Panc1 (cell line): Measurements from ENCODE around the gene DUS1L. TPM values are rescaled to one million over a fixed set of nuclear protein-coding genes. Genes with fewer than 3 reads are reported as not detected.

Source experiments
- ATAC-seq: fragments of 200-7000 bp; cut with Tn5 transposase; 2 replicates; pipeline ENCODE4 v1.9.1; 2020; ENCODE audit warnings: mild to moderate bottlenecking, moderate library complexity
- BruUV-seq: library from RNA; stranded (reverse); fragments of 400-500 nt; replicated peaks from 2 replicates; lab custom pipeline; 2021; lab: Mats Ljungman, UMichigan
- CTCF ChIA-PET: fragments of 300-600 bp; sonication (Branson Sonifier 250); formaldehyde crosslinking; loops from one replicate; lab custom pipeline; 2022; ENCODE audit warnings: antibody characterized with exemption; lab: Charles Lee
- POLR2A ChIA-PET: fragments of 300-600 bp; sonication (Branson Sonifier 250); formaldehyde crosslinking; loops from one replicate; lab custom pipeline; 2022; ENCODE audit warnings: antibody characterized with exemption; lab: Charles Lee
- DNase-seq: peaks from one replicate; pipeline ENCODE4 v3.0.0-alpha.2; 2010; ENCODE audit warnings: low read depth, low spot score
- H3K27ac ChIP-seq: 2 replicates; pipeline ENCODE4 v1.5.1; 2011; ENCODE audit warnings: mild to moderate bottlenecking, low read length, inconsistent platforms
- H3K27me3 ChIP-seq: fragments of 200-500 bp; sonication (Bioruptor generic); 2 replicates; pipeline ENCODE4 v1.6.0; 2014; ENCODE audit warnings: low read length, inconsistent platforms; ENCODE audit not compliant: control insufficient read depth, insufficient read depth
- H3K36me3 ChIP-seq: fragments of 200-500 bp; sonication (Bioruptor generic); 2 replicates; pipeline ENCODE4 v1.5.1; 2014; ENCODE audit warnings: inconsistent platforms, mild to moderate bottlenecking, low read length, moderate library complexity; ENCODE audit not compliant: control insufficient read depth, insufficient read depth
- H3K4me1 ChIP-seq: 2 replicates; pipeline ENCODE4 v1.5.1; 2011; ENCODE audit warnings: inconsistent platforms, mild to moderate bottlenecking, low read length, moderate library complexity; ENCODE audit not compliant: control insufficient read depth, insufficient read depth
- H3K4me3 ChIP-seq, 2 experiments: 2 replicates each; pipeline ENCODE4 v1.5.1; 2011 to 2012; ENCODE audit warnings: low read depth in 2 of 2, low read length in 2 of 2, mild to moderate bottlenecking in 2 of 2, inconsistent platforms in 1 of 2, moderate library complexity in 1 of 2
- H3K9me3 ChIP-seq: fragments of 200-500 bp; sonication (Bioruptor generic); 2 replicates; pipeline ENCODE4 v1.5.1; 2014; ENCODE audit warnings: low read depth, mild to moderate bottlenecking, inconsistent platforms, low read length, moderate library complexity; ENCODE audit not compliant: control insufficient read depth, insufficient read depth
- POLR2AphosphoS5 ChIP-seq: IDR thresholded peaks from 2 replicates; pipeline ENCODE4 v1.6.1; 2012; ENCODE audit warnings: mild to moderate bottlenecking, low read depth, low read length, moderate library complexity
- SIN3A ChIP-seq: IDR thresholded peaks from 2 replicates; pipeline ENCODE4 v1.6.1; 2012; ENCODE audit warnings: low read depth, mild to moderate bottlenecking, low read length, moderate library complexity, borderline replicate concordance; ENCODE audit not compliant: insufficient read depth
- TCF7L2 ChIP-seq: IDR thresholded peaks from 2 replicates; pipeline ENCODE4 v1.6.1; 2011; ENCODE audit warnings: mild to moderate bottlenecking, low read depth, low read length, inconsistent platforms
- in situ Hi-C: cut with HindIII; loops from 2 replicates; pipeline ENCODE4 v1.10.0; 2016; ENCODE audit warnings: low sequenced_read_pairs, low pct_unique_long_range_greater_than_20kb
- intact Hi-C: fragments of 100-400 bp; cut with micrococcal nuclease; formaldehyde crosslinking; loops from one replicate; pipeline ENCODE4 v1.10.0; 2022; ENCODE audit not compliant: unreplicated experiment
- total RNA-seq: library from RNA; stranded (reverse); gene quantifications from one replicate; pipeline ENCODE4 v1.2.1, GENCODE V29; 2021; ENCODE audit not compliant: unreplicated experiment
- TF ChIP-seq, protein P1 (sequence below), 2 experiments: IDR thresholded peaks; 2 replicates each; pipeline ENCODE4 v1.6.1; 2011 to 2012; ENCODE audit warnings: low read depth in 2 of 2, control low read depth in 1 of 2, low read length in 1 of 2, mild to moderate bottlenecking in 1 of 2, moderate library complexity in 1 of 2; ENCODE audit not compliant: insufficient read depth in 1 of 2
- TF ChIP-seq, protein P2 (sequence below): fragments of 450-650 bp; IDR thresholded peaks from 2 replicates; pipeline ENCODE4 v1.5.1; 2017; ENCODE audit warnings: mild to moderate bottlenecking

DUS1L gene
- total RNA-seq, 1 experiment from 2014 or later = 115 TPM

DNA sequence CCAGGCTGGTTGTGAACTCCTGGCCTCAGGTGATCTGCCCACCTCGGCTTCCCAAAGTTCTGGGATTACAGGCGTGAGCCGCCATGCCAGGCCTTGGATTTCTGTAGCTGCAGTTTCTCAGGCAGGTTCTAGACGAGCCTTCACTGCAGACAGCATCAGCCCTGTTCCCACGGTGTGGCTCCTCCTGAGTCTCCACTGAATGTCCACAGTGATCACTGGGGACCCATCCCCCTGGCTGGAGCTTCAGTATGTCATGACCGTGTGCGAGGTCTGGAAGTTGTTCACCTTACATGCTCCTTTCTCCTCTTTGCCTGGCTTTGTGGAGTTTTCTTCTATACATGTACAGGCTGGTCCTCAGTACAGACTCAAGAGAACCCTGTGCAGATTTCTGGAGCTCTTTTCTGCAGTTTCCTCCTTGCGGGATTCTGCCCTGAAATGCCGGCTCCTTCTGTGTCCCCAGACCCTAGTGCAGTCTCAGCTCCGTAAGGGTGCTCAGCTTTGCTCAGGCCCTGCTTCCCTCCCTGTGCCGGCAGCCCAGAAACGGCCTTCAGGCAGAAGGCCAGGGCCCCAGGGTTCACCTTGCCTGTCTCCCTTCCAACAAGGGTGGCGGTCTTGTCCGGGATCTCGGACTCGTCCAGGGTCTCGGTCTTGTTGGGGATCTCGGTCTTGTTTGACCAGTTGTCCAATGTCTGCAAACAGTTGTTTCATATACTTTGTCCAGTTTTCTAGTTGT lies 46.7 kb upstream of the DUS1L start:
- TSS peak; percentile 52 for BruUV-seq
- Histone ChIP-seq H3K27me3 (no peaks in the 10 kb centered on the region), H3K27ac (no peak overlapping the region), H3K4me3 (no peak overlapping the region), H3K9me3 (no peaks in the 10 kb centered on the region), H3K4me1 (peaks cover 8% of the 10 kb centered on the region; the same call in 1 of the 2 replicates), H3K36me3 (no peaks in the 10 kb centered on the region)
- POLR2A ChIA-PET = interaction anchor here (1.1 kb wide), 1 partner anchor 10 kb away, joined by 3 read pairs; no protein-coding TSS in a partner anchor
- in situ Hi-C loops = no loop called here
- no peak for DNase-seq
- CTCF ChIA-PET = interaction anchor here (0.6 kb wide), 1 partner anchor 13 kb away, joined by 3 read pairs; no protein-coding TSS in a partner anchor
- TF ChIP-seq, protein P1, sequence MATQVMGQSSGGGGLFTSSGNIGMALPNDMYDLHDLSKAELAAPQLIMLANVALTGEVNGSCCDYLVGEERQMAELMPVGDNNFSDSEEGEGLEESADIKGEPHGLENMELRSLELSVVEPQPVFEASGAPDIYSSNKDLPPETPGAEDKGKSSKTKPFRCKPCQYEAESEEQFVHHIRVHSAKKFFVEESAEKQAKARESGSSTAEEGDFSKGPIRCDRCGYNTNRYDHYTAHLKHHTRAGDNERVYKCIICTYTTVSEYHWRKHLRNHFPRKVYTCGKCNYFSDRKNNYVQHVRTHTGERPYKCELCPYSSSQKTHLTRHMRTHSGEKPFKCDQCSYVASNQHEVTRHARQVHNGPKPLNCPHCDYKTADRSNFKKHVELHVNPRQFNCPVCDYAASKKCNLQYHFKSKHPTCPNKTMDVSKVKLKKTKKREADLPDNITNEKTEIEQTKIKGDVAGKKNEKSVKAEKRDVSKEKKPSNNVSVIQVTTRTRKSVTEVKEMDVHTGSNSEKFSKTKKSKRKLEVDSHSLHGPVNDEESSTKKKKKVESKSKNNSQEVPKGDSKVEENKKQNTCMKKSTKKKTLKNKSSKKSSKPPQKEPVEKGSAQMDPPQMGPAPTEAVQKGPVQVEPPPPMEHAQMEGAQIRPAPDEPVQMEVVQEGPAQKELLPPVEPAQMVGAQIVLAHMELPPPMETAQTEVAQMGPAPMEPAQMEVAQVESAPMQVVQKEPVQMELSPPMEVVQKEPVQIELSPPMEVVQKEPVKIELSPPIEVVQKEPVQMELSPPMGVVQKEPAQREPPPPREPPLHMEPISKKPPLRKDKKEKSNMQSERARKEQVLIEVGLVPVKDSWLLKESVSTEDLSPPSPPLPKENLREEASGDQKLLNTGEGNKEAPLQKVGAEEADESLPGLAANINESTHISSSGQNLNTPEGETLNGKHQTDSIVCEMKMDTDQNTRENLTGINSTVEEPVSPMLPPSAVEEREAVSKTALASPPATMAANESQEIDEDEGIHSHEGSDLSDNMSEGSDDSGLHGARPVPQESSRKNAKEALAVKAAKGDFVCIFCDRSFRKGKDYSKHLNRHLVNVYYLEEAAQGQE (IDR thresholded peaks at IDR 0.05; ENCODE audit: insufficient read depth in 1 of 2, low read depth in 2 of 2, low read length in 1 of 2) = no peak
- no peak for TF ChIP-seq SIN3A
- no peak for TF ChIP-seq TCF7L2
- TF ChIP-seq POLR2AphosphoS5 = no peak
- TF ChIP-seq, protein P2, sequence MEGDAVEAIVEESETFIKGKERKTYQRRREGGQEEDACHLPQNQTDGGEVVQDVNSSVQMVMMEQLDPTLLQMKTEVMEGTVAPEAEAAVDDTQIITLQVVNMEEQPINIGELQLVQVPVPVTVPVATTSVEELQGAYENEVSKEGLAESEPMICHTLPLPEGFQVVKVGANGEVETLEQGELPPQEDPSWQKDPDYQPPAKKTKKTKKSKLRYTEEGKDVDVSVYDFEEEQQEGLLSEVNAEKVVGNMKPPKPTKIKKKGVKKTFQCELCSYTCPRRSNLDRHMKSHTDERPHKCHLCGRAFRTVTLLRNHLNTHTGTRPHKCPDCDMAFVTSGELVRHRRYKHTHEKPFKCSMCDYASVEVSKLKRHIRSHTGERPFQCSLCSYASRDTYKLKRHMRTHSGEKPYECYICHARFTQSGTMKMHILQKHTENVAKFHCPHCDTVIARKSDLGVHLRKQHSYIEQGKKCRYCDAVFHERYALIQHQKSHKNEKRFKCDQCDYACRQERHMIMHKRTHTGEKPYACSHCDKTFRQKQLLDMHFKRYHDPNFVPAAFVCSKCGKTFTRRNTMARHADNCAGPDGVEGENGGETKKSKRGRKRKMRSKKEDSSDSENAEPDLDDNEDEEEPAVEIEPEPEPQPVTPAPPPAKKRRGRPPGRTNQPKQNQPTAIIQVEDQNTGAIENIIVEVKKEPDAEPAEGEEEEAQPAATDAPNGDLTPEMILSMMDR = no peak
- ATAC-seq = no peak
- intact Hi-C loops = no loop called here

DNA sequence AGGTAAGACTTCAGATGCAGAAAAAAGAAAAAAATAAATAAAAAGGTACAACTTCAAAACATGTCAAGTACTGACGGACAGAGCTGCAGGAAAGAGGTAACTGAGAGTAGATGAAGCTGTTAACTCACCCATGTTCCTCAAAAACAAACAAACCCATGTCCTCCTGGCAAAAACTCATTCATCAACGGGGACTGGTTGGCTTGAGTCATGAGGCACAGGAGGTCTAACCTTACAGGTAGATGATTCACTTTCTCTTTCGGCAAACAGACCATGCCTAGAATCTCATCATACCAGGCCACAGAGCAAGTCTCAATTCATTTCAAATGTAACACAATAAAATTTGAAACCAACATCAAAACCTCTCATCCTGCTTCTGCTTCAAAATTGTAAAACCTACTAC lies 44.7 kb upstream of the DUS1L start:
- in situ Hi-C loops = no loop called here
- Histone ChIP-seq H3K4me1 (peaks cover 28% of the 10 kb centered on the region), H3K36me3 (no peaks in the 10 kb centered on the region), H3K9me3 (no peaks in the 10 kb centered on the region), H3K27ac (no peak overlapping the region), H3K27me3 (no peaks in the 10 kb centered on the region), H3K4me3 (no peak overlapping the region)
- ChIA-PET CTCF (no interaction called here), POLR2A (no interaction called here)
- no peak for TF ChIP-seq SIN3A
- no peak for TF ChIP-seq TCF7L2
- TF ChIP-seq, protein P1 (IDR thresholded peaks at IDR 0.05; ENCODE audit: insufficient read depth in 1 of 2, low read depth in 2 of 2, low read length in 1 of 2) = no peak
- TF ChIP-seq, protein P2 = no peak
- no peak for TF ChIP-seq POLR2AphosphoS5
- DNase-seq (no peak), ATAC-seq (no peak)
- intact Hi-C loops = no loop called here
- BruUV-seq = no TSS peak
